Umbilical cord (tissue), 2 donors: ENCODE results near the gene IL1RL1. TPM values are rescaled to one million over a fixed set of nuclear protein-coding genes. Genes with fewer than 3 reads are reported as not detected.
A peak's percentile ranks its signal among the peaks of the same experiment; 100 is the strongest.

Experiments
- DNase-seq: peaks from one replicate; pipeline ENCODE4 v3.0.0-alpha.2; 2015; ENCODE audit warnings: low spot score
- total RNA-seq: library from RNA; depleted of rRNA; stranded (reverse); fragments of >200 nt; gene quantifications from one replicate; pipeline ENCODE4 v1.2.3, GENCODE V29; 2014; ENCODE audit warnings: low replicate concordance; ENCODE audit not compliant: insufficient read depth

The IL1RL1 gene
- total RNA-seq, 1 donor from 2014 or later, result 4.6 TPM

DNA sequence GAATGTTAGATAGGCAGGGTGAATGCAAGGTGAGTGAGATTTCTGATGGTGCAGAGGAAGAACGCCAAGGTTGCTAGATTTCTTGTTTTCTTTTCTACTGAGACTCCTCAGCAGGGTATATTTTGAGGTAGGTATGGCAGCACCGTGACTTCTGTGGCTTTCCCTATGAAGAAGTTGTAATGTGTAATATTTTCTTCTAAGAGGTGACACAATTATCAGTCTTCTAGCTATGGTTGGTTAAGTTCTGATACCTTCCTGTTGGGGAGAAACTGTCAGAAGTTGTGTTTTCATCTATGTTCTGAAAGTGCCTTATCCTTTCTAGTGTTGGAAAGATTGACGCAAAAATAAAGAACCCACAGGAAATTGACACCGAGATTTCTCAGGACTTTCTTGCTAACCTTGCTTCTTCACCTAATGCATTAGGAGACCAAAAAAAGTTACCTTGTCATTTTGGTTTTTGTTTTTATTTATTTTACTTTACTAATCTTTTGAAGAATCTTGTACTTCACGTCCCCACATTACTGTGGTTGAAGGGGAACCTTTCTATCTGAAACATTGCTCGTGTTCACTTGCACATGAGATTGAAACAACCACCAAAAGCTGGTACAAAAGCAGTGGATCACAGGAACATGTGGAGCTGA lies 56.1 kb downstream of the IL1RL1 start:
- DNase-seq, result no peak

DNA sequence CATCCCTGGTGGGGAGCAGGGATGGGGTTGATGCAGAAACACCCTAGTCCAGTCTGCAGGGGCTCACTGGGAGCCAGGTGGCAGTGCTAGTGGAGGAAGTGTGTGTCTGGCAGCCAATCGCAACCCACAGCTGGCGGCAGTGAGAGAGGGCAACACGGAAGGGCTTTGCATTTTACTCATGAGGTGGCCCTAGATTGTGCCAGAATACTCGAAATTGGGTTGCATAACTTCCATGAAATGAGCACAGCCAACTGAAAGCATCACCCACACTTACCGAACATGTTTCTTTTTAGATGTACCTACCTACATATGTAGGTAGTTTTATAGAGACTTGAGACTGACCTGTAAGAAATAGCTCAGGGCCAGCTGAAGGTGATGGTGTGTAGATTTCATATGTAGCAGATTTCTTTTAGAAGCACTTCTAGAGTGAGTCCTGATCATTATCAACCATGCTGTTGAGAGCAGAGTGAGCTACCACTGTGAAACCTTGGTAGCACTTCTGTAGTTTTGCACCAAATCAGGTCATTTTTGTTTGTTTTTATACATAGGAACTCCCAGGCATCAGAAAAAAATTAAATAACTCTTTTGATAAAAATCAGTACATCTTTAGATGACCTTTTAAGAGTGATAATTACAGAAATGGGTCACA lies 57.2 kb downstream of the IL1RL1 start:
- DNase-seq, result no peak

DNA sequence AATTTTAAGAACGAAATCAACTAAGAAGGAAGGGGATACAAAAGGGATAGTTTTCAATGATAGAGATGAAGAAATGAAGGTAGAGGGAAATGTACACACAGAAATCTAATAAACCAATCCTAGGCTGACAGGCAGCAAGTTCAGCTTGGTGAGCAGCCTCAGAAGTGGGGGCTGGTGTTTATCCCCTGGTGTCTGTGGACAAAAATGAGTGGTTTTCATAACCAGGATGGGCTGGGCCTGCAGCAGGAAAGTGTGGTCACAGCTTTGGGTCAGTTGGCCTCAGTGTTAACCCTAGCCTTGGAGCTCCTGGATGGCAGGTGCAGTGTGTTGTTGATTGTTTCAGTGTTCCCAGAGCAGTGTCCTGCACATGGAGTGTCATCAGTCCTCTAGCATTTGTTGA lies 58.5 kb downstream of the IL1RL1 start:
- no peak for DNase-seq

DNA sequence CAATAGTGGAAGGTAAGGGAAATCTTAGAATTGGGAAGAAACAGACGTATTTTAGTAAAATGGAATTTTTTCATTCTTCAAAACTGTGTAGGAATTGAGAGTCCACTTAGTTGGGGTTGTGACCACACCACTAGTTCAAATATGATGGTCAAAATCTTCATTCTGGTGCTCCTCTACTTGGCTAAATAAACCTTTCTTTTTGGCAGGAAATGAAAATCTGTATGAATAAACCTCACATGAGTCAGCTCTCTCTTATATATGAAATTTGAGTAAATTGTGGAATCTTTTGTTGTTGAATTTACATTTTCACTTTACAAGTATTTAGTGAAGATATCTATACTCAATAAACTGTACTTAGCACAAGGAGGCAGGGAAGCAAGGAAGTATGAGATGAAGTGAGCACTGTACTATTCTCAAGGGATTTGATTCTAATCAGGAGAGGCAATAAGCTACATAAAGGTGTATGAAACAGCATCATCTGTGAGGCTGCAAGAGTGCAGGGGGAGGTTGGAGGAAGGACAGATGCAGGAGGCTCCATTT lies 64.8 kb downstream of the IL1RL1 start:
- DNase-seq, result no peak

DNA sequence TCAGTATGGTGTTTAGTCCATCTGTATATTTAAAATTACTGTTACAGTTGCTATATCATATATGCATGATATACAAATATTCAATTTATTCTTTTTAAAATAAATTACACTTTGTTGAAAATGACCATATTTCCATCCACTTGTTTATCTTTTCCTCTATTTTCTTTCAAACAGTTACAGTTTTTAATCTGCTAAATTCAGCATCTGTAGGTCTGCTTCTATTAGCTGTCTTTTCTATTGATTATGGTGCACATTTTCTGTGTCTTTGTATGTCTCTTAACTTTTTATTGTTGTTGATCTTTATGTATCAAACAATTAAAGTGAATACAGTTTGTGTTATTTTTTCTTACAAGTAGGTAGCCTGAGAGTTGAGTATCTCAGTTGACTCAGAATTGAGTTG lies 72.4 kb downstream of the IL1RL1 start:
- DNase-seq, result no peak

DNA sequence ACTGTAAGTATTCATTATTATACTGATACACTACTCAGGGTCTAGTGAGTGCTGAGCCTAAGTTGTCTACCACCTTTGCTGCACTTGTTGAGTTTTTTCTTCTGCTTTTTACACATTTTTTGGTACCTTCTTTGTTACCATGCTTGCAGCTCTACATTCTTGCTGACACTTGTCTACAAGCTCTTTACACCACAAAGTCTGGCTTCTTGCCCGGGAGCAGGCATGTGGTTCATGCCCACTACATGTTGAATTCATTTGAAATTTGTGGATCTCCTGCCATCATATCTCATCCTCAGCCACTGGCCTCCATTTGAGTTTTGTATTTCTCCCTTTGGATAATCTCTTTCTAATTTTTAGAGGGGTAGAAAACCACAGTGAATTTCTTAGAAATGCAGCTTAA lies 74.2 kb downstream of the IL1RL1 start:
- no peak for DNase-seq

DNA sequence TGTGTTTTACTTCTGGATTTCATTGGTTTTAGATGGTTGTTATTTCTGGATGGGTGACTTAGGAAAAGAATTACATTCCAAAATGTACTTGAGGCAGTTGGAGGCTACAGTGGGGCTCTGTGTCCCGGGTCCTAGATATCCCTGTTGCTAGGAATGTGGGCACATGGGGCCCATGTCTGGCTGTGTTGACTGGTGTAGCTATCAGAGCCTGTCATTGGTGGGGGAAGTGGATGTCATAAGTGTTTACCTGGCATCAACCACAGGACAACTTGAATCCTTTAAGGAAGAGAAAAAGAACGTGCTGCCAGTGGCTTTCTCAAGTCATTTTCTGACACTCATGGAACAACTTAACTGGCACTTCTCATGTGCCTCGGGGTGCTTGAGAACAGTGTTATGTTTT lies 74.6 kb downstream of the IL1RL1 start:
- DNase-seq, result no peak

DNA sequence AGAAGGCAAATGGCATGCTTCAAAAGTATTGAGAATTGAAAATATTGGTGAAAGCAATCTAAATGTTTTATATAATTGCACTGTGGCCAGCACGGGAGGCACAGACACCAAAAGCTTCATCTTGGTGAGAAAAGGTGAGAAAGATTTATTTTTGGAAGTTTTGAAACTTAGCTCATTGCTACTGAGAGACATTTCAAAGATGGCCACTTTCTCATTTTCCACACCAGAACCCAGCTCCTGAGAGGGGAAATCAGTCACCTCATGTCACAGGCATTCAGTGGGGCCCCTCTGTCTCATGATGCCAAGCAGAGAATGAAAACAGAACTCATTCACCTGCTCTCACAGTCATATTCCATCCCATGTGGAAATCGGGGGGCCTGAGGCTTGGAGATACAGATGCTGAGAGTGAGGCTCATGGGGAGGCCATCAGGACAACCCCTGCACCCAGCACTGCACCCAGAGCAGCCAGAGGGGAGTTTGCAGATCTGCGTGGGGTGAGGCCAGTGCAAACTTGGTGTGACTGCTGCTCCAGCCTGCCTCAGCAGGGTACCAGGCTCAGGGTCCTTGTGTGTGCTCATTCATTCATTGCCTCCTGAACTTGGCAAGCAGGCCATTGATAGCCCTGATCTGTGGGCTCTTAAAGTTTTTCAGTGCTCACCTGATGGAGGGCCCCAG lies 75.6 kb downstream of the IL1RL1 start:
- DNase-seq, result no peak

DNA sequence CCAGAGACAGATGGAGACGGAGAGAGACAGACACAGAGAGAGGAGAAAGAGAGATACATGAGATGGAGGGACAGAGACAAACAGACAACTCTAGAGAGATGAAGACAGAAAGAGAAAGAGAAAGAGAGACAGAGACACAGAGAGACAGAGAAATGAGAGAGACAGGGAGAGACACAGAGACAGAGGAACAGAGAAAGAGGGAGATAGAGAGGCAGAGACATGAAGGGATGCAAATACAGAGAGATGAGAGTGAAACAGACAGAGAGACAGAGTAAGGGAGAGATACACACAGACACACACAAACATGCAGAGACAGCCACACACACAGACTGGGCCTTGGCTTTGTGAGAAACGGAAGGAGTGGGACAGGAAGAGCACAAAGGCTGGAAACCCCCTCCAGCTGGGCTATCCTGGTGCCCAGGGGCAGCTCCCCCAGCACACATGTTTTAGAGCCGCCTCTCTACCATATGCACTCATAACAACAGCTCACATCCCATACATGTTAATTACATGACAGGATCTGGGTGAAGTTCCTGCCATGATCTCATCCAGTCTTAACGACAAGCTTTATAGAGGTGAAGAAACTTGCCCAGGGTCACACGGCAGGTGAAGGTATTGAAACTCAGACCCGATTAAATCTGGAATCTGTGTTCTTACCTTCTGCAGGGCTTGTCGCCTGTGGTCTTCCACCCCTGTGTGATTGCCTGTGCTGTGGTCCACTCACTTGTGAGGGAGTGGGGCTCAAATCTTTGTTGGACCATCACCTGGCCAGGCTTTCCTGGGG lies 76.6 kb downstream of the IL1RL1 start:
- DNase-seq, result no peak

DNA sequence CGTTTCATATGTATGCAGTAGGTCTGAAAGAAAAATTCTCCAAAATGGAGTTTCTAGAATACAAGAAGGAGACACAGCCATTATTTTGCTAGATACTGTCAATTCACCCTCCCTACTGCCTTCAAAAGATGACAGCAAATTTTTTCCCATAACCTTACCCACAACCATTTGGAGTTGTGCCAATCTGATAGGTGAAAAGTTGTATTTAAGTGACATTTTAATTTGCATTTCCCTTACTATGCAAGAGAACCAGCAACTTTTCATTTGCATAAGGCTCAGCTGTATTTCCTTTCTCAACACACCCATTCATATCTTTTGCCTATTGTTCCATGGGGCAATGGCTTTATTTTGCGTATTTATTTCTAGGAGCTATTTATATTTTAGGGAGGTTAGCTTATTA lies 80.2 kb downstream of the IL1RL1 start:
- no peak for DNase-seq

DNA sequence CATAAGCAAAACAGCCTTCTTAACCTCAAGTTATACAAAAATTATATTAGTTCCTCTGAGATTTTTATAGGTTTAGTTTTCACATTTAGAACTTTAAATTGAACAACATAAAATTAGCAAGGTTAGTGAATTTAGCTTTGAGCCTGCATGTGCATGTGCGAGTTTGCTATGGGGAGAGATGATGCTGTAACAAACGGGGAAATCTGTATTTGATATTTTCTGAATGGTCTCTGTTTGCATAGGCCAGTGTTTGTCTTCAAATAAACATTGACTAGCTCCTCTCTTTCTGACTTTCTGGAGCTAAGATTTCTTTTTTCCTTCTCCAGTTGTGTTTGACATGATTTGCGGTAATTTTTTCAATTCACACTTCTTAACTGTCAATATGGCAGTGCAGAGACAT lies 80.7 kb downstream of the IL1RL1 start:
- no peak for DNase-seq

DNA sequence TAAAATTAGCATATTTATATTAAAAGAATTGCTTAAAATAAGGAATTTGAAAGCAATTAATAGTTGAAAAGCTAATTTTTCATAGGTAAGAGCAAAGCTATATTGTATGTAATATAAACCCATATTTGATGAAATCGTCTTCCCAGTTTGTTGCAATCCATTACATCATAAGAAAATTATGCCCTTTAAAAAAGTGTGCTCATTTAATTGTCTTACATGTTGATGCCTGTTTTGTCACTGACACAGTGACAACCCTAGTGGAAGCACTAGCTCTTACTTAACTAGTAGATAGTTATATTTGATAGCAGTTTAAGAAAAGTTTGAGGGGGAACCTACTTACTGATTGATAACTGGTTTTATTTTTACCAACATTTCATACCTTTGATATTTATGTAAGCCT lies 81.6 kb downstream of the IL1RL1 start:
- DNase-seq, result no peak

DNA sequence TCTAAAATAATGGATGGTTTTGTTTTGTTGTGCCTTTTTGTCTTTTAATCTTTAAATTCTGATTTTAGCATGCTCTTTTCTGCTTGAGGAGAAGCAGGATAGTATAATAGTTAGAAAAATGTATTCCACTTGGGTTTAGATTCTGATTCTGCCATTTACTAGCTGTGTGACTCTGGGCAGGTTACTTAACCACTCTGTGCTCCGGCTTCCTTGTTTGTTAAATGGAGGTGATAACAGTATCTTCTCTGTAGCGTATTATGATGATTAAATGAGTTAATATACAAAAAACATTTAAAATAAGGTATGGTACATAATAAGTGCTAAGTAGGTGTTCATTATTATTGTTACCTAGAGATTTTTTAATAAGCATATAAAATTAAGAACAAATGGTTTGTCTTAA lies 84.6 kb downstream of the IL1RL1 start:
- DNase-seq, result no peak

DNA sequence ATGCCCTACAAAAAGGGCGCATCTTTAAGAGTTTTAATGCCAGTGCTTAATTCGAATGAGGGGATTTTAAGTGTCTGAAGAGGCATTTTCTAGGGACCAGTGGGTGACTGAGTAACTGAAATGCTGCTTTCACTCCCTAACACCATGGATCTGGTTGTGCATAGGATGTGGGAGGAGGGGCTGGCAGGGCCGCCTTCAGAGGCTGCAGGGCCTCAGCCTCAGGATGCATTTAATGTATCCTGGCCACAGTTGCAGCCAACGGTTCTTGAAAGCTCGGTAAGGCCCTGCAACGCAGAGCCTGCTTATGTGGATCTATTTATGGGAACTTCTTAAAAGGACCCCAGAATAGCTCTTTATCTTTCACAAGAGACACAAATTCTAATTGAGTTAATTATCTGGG lies 85.8 kb downstream of the IL1RL1 start:
- peak; percentile 52 for DNase-seq

DNA sequence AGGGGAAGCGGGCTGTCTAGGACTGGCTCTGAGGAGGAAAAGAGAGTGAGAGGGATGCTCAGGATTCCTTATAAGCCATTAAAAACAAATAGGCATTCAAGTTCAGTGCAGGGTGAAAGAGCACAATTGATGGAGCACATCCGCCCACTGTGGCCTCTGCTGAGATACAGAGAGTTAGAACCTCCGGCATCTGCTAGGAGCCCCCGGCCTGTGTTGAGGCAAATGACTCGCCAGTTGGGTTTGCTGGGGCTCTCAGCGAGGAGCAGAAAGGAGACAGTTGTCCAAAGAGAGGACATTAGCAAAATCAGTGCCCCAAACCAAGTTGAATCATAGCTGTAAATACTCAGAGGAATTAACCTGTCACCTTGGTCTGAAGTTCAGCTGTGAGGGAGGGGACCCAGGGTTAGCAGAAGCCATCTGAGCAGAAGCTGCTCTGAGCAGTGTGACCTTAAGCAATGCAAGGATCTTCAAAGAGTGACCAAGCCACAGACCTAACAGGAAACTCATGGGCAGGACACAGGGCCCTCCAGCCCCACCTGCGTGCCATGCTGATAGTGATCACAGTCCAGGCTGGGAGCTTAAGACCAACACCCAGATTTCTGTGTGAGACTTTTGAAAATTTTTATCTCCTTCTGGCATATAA lies 88.3 kb downstream of the IL1RL1 start:
- DNase-seq, result no peak

DNA sequence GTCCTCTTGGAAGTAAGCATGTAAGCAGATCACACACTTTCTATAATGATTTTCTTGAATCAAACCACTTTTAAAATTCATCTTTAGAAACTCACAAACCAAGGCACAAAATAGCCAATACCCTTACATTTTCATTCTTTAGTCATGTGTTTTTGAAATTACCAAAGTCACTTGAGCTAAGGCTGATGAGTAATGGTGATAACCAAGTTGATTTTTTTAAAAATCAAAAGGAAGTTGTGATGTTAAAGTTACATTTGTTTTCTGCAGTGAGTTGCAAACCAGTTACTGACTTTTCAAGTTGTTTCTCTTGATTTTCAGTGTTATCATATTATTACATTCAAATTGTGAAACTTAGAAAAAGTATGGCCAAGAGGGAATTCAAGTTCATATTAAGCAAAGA lies 90.1 kb downstream of the IL1RL1 start:
- DNase-seq, result no peak

Other genes starting within 250 kb of the IL1RL1 start
- 82.3 TPM for gene IL1R1, start 168.8 kb upstream of the IL1RL1 start, total RNA-seq
- gene IL1RL2, start 124.5 kb upstream of the IL1RL1 start, total RNA-seq, result not detected
- 6.7 TPM for gene IL18R1, start 44.2 kb downstream of the IL1RL1 start, total RNA-seq
- gene IL18RAP, start 111.6 kb downstream of the IL1RL1 start, total RNA-seq, result 5.5 TPM
- 1.2 TPM for gene SLC9A4, start 161.7 kb downstream of the IL1RL1 start, total RNA-seq